ENCODE results near the gene CSF3R. TPM values are rescaled to one million over a fixed set of nuclear protein-coding genes. Genes with fewer than 3 reads are reported as not detected.

CSF3R gene
- total RNA-seq, 4 donors from 2014 or later: 12.5 to 27.8 (median 19.8) TPM

GRCh38 chr1:36417931-36418330, 64.8 kb downstream of the CSF3R start:
- 75 to 77% methylated on average over 9 of the region's 9 CpGs for WGBS, 2 donors
- H3K27ac ChIP-seq: no peak overlapping the region
- H3K4me3 ChIP-seq: no peak overlapping the region
- peaks cover 0 to 37% (median 0%) of the 10 kb centered on the region in 3 donors for H3K36me3 ChIP-seq
- H3K9me3 ChIP-seq: no peaks in the 10 kb centered on the region
- TF ChIP-seq, protein P1, sequence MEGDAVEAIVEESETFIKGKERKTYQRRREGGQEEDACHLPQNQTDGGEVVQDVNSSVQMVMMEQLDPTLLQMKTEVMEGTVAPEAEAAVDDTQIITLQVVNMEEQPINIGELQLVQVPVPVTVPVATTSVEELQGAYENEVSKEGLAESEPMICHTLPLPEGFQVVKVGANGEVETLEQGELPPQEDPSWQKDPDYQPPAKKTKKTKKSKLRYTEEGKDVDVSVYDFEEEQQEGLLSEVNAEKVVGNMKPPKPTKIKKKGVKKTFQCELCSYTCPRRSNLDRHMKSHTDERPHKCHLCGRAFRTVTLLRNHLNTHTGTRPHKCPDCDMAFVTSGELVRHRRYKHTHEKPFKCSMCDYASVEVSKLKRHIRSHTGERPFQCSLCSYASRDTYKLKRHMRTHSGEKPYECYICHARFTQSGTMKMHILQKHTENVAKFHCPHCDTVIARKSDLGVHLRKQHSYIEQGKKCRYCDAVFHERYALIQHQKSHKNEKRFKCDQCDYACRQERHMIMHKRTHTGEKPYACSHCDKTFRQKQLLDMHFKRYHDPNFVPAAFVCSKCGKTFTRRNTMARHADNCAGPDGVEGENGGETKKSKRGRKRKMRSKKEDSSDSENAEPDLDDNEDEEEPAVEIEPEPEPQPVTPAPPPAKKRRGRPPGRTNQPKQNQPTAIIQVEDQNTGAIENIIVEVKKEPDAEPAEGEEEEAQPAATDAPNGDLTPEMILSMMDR (IDR thresholded peaks at IDR 0.05): no peak
- TF ChIP-seq EP300 (IDR thresholded peaks at IDR 0.05) (no peak), POLR2A (IDR thresholded peaks at IDR 0.05) (no peak)
- H3K4me1 ChIP-seq: peaks cover 0 to 20% (median 2%) of the 10 kb centered on the region in 4 donors
- no peak for DNase-seq (ENCODE audit: low spot score in 2 of 2)
- no peaks in the 10 kb centered on the region for H3K27me3 ChIP-seq

Small RNAs within 50 kb of the gene (small RNA-seq; reads per million reads assigned to genes)
- 0.38 reads per million for gene SNORA63C

Other genes starting within 250 kb of the CSF3R start
- 1 to 10 TPM; 1.5 to 4.1 (median 2.4) TPM for gene SH3D21, start 176.5 kb downstream of the CSF3R start, total RNA-seq
- gene EVA1B, start 159.3 kb downstream of the CSF3R start, total RNA-seq: 100 to 1,000 TPM in 1 of 4 donors, 10 to 100 TPM in 3; 61.4 to 128 (median 86.3) TPM
- 10 to 100 TPM; 25.7 to 39.3 (median 30.0) TPM for gene STK40, start 97.0 kb downstream of the CSF3R start, total RNA-seq
- gene LSM10, start 85.0 kb downstream of the CSF3R start, total RNA-seq: 10 to 100 TPM; 10.2 to 75.6 (median 34.7) TPM
- 10 to 100 TPM in 3 of 4 donors, 1 to 10 TPM in 1; 7.2 to 32.4 (median 17.6) TPM for gene OSCP1, start 32.5 kb downstream of the CSF3R start, total RNA-seq
- gene MRPS15, start 18.5 kb downstream of the CSF3R start, total RNA-seq: 10 to 100 TPM; 23.3 to 77.7 (median 36.4) TPM